Fibroblast of mammary gland (primary cell): ENCODE measurements around the gene GPBAR1.

ENCODE experiments used
- DNase-seq: peaks from one replicate; pipeline ENCODE4 v3.0.0-alpha.2; 2010; ENCODE audit warnings: low read depth
- H3K4me3 ChIP-seq: 2 replicates; pipeline ENCODE4 v1.5.1; 2011; ENCODE audit warnings: low read depth, mild to moderate bottlenecking, low read length, moderate library complexity; ENCODE audit not compliant: control insufficient read depth
- TF ChIP-seq, protein P1 (sequence below): conservative IDR thresholded peaks from 2 replicates; pipeline ENCODE4 v1.5.1; 2011; ENCODE audit warnings: low read depth, low read length, inconsistent platforms; ENCODE audit not compliant: control insufficient read depth, insufficient read depth

The GPBAR1 gene

GRCh38 chr2:218296847-218297246, 36.0 kb downstream of the GPBAR1 start:
- H3K4me3 ChIP-seq: no peak overlapping the region
- no peak for DNase-seq
- TF ChIP-seq, protein P1, sequence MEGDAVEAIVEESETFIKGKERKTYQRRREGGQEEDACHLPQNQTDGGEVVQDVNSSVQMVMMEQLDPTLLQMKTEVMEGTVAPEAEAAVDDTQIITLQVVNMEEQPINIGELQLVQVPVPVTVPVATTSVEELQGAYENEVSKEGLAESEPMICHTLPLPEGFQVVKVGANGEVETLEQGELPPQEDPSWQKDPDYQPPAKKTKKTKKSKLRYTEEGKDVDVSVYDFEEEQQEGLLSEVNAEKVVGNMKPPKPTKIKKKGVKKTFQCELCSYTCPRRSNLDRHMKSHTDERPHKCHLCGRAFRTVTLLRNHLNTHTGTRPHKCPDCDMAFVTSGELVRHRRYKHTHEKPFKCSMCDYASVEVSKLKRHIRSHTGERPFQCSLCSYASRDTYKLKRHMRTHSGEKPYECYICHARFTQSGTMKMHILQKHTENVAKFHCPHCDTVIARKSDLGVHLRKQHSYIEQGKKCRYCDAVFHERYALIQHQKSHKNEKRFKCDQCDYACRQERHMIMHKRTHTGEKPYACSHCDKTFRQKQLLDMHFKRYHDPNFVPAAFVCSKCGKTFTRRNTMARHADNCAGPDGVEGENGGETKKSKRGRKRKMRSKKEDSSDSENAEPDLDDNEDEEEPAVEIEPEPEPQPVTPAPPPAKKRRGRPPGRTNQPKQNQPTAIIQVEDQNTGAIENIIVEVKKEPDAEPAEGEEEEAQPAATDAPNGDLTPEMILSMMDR: no peak

DNA sequence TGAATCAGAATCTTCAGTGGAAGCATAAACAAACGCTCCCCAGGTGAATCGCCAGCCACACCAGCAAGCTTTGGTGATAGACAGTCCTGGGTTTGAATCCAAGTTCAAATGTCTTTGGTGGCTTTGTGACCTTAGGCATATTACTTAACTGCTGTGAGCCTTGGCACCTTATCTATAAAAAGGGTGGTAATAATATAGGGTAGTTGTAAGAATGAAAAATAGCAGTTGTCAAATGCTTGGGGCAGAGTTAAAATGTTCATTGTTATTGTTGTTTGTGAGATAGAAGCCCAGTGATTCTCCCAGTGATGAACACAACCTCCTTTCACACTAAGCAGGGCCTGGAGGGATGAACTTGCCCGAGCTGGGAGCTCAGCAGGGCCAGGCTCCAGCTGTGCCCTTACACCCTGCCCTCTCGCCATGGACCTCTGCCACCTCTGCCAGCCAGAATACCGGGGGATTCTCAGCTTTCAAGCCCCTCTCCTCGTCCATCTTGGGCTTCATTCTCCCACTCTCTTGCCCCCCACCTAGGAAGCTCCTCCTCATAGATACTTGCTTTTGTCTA, 37.6 kb downstream of the GPBAR1 start:
- H3K4me3 ChIP-seq: no peak overlapping the region
- TF ChIP-seq, protein P1: no peak
- no peak for DNase-seq

- TF ChIP-seq, protein P1: no peak
- no peak overlapping the region for H3K4me3 ChIP-seq
- no peak for DNase-seq
These were observed 39.3 kb downstream of the GPBAR1 start for GRCh38 chr2:218300141-218300540.

GRCh38 chr2:218301176-218301819, 40.5 kb downstream of the GPBAR1 start:
- peak; percentile 83 for DNase-seq
- TF ChIP-seq, protein P1: peak; percentile 95
- H3K4me3 ChIP-seq: no peak overlapping the region

- TF ChIP-seq, protein P1: no peak
- no peak overlapping the region for H3K4me3 ChIP-seq
- no peak for DNase-seq
These were observed 44.6 kb downstream of the GPBAR1 start for GRCh38 chr2:218305383-218305782.

- DNase-seq: no peak
- TF ChIP-seq, protein P1: no peak
- H3K4me3 ChIP-seq: no peak overlapping the region
These were observed 45.5 kb downstream of the GPBAR1 start for GRCh38 chr2:218306184-218306920.
